GM06990 (cell line): ENCODE data around the gene MSH5.

Source experiments
- DNase-seq: peaks from one replicate; pipeline ENCODE4 v3.0.0-alpha.2; 2011; ENCODE audit not compliant: insufficient read length; ENCODE audit errors: extremely low read depth
- H3K27me3 ChIP-seq: replicated peaks from 2 replicates; pipeline ENCODE4 v1.6.0; 2011; ENCODE audit warnings: low read length; ENCODE audit not compliant: control insufficient read depth, insufficient read depth
- H3K36me3 ChIP-seq: 2 replicates; pipeline ENCODE4 v1.5.1; 2011; ENCODE audit warnings: low read length; ENCODE audit not compliant: control insufficient read depth, insufficient read depth
- H3K4me3 ChIP-seq: replicated peaks from 2 replicates; pipeline ENCODE4 v1.5.1; 2011; ENCODE audit warnings: low read depth, mild to moderate bottlenecking, control low read depth, low read length
- TF ChIP-seq, protein P1 (sequence below): IDR thresholded peaks from 2 replicates; pipeline ENCODE4 v1.5.1; 2011; ENCODE audit warnings: low read length, control low read depth, mild to moderate bottlenecking, inconsistent platforms; ENCODE audit not compliant: insufficient read depth, poor library complexity, severe bottlenecking

Gene MSH5

DNA sequence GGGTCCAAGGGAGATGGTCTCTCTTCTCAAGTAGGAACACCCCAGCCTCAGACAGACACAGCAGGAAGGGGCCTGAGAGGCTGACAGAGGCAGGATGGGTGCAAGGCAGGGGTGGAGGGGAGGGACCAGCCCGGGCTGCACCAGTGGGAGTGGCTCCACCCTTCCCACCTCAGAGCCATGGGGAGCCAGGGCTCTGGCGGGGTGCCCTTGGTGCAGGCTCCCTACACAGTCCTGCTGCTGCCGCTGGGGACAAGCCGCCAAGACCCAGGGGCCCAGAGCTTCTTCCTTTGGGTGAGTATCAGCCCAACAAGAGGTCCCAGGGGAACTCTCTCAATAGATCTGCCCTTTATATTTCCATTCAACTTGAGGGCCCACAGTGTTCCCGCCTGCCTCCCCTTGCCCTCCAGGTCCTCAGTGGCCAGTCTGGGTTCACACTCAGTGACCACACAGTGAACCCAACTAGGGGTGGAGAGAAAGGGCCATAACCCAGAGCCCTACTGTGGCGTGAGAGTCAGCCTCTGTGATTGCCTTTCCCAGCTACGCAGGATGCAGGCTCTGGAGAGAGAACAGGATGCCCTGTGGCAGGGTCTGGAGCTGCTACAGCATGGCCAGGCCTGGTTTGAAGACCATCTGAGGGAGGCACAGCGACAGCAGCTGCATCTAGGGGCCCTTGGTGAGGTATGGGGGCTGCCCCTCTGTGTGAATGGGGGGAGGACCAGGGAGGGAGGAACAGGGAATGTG lies 23.2 kb downstream of the MSH5 start:
- DNase-seq: no peak
- Histone ChIP-seq H3K27me3 (no peaks in the 10 kb centered on the region), H3K36me3 (peaks cover 23% of the 10 kb centered on the region), H3K4me3 (no peak overlapping the region)
- TF ChIP-seq, protein P1, sequence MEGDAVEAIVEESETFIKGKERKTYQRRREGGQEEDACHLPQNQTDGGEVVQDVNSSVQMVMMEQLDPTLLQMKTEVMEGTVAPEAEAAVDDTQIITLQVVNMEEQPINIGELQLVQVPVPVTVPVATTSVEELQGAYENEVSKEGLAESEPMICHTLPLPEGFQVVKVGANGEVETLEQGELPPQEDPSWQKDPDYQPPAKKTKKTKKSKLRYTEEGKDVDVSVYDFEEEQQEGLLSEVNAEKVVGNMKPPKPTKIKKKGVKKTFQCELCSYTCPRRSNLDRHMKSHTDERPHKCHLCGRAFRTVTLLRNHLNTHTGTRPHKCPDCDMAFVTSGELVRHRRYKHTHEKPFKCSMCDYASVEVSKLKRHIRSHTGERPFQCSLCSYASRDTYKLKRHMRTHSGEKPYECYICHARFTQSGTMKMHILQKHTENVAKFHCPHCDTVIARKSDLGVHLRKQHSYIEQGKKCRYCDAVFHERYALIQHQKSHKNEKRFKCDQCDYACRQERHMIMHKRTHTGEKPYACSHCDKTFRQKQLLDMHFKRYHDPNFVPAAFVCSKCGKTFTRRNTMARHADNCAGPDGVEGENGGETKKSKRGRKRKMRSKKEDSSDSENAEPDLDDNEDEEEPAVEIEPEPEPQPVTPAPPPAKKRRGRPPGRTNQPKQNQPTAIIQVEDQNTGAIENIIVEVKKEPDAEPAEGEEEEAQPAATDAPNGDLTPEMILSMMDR: no peak

DNA sequence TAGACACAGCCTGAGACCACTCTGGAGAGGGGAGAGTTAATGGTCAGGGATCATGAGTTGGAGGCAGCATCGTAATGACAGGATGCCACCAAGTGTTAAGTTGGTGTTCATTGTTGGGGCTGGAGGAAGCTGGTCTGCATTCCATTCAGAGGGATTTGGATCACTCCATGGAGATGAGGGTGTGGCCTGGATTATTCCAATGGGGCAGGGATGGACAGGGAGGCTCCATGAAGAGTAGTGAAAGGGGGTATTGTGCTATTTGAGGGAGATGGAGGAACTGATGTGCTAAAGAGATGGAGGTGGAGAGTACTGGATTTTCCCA lies 23.8 kb downstream of the MSH5 start:
- DNase-seq: no peak
- Histone ChIP-seq H3K27me3 (no peaks in the 10 kb centered on the region), H3K4me3 (no peak overlapping the region), H3K36me3 (peaks cover 21% of the 10 kb centered on the region)
- TF ChIP-seq, protein P1: no peak

DNA sequence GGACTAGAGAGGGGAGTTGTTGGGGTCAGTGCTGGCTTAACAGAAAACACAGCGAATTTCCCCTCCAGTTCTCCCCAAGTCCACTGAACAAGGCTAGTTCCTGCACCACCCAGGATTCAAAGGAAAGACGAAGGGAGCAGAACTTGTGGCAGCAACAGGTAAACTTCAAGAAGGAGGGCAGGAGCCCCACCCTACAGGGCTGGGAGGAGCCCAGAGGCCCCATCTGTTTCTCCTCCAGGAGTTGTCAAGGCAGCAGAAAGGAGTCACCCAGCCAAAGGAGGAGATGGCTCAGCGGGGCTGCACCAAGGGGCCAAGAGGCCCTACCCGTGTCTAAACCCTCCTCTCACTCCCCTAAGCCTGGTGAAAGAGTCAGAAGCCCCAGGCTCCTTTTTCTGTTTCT lies 24.4 kb downstream of the MSH5 start:
- TF ChIP-seq, protein P1: no peak
- no peak for DNase-seq
- no peak overlapping the region for H3K4me3 ChIP-seq
- H3K27me3 ChIP-seq: no peaks in the 10 kb centered on the region
- H3K36me3 ChIP-seq: peaks cover 21% of the 10 kb centered on the region

DNA sequence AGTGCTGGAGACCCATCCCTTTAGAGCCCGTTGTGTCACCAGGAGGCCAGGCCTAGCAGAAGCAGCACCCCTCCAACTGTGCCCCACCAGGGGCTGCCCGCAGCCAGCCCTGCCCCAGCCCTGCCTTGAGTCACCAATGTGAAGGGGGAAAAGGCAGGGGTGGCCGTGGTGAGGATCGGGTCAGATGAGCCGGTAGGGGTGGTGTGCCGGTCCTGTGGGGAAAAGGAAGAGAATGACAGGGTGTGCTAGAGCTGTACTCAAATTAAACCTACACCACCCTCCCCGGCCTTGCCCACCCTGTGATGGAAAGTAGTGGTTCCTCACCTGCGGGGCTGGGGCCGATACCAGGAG lies 25.7 kb downstream of the MSH5 start:
- peaks cover 16% of the 10 kb centered on the region for H3K36me3 ChIP-seq
- no peak for DNase-seq
- TF ChIP-seq, protein P1: no peak
- no peak overlapping the region for H3K4me3 ChIP-seq
- H3K27me3 ChIP-seq: no peaks in the 10 kb centered on the region

DNA sequence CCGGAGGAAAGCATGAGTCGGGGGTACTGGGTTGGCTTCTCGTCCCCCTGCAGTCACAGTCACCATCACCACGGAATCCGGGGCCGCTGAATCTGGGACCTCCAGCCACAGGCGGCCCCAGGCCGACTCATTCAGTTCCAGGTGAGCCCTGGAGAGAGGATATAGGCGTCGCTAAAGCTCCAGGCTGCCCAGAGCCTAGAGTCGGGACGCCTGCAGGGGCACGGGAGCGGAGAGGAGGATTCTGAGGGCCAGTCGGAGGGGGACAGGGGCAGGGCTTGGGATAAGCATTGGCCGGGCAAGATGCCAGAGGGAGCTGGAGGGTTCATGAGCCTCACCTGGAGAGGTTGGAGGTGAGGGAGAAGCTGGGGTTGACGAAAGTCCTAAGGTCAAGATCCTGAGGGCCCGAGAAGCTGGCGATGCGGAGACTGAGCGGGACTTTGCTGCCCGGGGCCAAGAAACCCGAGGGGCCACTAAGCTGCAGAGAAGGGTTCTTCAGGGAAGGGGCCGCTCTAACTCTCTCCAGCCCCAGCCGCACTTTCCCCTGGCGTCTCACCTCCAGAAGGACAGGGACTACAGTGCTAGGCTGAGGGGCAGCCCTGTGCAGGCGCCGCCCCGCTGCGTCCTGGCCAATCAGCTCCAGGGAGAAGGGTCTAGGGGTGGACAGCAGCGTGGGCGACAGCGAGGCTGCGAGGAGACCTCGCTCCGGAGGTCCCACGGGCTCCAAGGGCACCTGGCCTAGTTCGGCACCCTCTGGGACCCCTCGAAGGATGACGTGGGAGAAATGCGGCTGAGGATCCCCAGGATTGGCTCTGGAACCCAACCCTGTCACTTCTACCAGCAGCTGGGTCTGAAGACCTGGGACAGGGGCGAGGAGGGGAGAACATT lies 26.3 kb downstream of the MSH5 start:
- TF ChIP-seq, protein P1: no peak
- DNase-seq: no peak
- Histone ChIP-seq H3K4me3 (no peak overlapping the region), H3K36me3 (peaks cover 12% of the 10 kb centered on the region), H3K27me3 (no peaks in the 10 kb centered on the region)
